ENCODE measurements around the gene OR2V2.
A peak's percentile ranks its signal among the peaks of the same experiment; 100 is the strongest.
"Not testable (repeated sequence)": the region's sequence is repeated elsewhere in the genome, so short reads cannot be mapped to it uniquely, and the experiment has no call there.

Gene OR2V2

DNA sequence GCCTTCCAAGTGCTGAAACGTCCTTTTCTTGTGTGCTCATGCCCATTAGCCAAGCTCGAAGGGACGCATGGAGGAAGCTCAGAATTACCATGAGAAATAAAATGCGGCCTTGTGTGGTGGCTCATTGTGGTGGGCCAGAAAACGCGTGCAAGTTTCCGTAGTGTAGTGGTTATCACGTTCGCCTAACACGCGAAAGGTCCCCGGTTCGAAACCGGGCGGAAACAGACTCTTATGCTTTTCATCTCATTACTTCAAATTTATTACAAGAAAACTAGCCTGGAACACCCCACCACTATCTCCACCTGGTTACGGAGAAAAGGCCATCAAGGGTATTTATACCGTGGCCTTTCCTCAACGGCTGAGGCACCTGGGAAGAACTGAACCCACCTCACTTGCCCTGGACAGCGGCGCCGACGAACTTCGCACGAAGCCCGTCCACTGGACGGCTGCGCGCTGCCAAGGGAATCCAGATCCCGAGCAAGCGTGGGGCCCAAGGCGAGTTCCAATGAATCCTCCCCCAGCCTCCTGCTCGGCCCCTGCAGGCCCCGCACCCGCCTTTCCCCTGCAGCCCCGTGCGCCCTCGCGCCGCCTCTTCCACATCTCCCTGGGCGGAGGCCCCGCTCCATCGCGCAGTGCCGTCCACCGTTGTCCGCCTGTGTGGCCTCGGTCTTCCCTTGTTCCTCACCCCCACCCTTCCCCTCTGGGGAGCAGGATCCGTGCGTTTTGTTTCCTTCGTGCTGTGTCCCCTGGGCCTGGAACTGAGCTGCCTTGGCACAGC, 22.3 kb downstream of the OR2V2 start:
- DNase-seq (ENCODE audit: low spot score), result not testable (repeated sequence)

DNA sequence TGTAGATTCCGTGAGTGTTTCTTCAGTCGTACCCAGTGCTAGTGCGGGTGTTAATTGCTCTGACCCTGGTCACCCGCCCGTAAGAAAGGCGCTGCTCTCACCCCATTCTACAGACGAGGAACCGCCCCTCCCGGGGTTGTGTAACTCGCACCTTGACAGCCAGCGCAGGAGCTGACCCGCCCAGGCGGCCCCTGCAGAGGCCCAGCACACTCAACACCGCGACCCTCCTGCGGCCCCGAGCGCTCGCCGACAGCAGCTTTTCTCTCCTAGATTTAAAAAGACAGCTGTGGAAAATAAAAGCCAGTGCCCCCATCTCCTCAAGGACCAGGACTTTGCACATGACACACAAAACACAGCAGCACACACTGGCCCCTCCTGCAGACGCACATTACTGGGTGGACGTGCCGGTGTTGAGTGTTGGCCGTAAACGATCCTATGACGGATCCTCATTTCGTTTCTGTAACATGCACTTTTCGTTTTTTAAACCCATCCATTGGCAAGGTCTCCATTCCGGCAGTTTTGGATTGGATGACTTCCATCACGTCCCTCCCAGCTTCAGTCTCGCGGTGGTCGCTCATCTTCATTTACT, 22.9 kb downstream of the OR2V2 start:
- DNase-seq (ENCODE audit: low spot score), result no peak

DNA sequence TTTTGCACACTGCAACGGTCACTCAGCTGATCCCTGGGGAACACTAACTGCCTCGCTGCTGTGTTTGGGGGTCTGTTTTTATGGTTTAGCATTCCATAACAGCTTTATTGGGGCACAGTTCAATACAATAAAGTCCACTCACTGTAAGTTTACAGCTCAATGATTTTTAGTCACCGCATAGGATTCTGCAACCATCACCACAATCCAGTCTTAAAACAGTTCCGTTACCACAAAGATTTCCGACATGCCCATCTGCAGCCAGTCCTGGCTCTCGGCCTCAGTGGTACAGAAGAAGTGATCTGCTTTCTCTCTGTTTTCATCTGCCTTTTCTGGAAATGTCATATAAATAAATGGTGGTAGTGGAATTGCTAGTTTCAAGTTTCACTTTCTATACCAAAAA, 23.6 kb downstream of the OR2V2 start:
- DNase-seq (ENCODE audit: low spot score), result no peak

DNA sequence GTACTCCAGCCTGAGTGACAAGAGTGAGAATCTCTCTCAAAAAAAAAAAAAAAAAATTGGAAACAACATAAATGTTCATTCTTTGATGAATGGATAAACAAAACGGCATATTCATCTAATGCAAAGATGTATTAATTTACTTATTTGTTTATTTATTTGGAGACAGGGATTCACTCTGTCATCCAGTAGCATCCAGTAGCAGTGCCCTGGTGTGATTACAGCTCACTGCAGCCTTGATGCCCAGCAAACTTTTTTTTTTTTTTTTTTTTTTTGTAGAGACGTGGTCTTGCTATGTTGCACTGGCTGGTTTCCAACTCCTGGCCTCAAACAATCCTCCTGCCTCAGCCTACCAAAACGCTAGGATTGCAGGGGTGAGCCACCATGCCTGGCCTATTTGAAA, 24.4 kb downstream of the OR2V2 start:
- no peak for DNase-seq (ENCODE audit: low spot score)

DNA sequence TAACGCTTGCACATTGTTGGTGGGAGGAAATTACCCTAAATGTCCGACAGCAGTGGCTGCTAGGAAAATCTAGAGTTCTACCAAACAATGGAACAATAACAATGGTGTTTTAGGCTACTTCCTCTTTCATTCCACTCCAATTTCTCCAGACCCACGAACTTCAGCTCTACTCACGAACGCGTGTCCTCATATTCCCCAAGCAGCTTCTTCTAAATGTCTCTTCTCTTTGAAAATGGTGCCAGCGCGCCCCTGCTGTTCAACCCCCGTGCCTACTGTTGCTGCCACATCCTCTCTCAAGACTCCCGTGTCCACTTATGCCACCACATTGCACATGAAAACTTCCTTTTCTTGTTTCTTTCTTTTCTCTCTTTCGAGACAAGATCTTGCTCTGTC, 25.6 kb downstream of the OR2V2 start:
- DNase-seq (ENCODE audit: low spot score), result no peak

DNA sequence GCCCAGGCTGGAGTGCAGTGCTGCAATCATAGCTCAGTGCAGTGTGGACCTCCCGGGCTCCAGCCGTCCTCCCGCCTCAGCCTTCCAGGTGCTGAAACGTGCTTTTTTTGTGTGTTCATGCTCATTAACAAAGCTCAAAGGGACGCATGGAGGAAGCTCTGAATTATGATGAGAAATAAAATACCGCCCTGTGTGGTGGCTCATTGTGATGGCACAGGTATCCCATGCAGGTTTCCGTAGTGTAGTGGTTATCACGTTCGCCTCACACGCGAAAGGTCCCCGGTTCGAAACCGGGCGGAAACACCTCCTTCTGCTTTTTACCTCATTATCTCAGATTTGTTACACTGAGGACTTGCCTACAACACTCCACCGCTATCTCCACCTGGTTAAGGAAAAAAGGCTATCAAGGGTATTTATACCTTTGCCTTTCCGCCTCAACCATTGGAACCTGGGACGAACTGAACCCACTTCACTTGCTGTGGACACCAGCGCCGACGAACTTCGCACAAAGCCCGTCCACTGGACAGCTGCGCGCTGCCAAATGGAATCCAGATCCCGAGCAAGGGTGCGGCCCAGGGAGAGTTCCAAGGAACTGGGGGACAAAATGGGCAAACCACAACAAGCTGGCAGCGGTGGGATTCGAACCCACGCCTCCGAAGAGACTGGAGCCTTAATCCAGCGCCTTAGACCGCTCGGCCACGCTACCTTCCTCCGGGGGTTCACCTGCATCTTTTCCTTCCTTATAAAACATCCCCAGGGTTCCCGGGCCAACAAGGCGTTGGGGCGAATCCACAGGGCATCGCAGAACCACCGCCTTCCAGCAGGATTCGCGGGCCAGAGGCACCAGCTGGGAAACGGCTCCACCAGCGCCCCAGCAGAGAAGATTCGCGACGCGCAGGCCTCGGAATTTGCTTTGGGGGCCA, 26.3 kb downstream of the OR2V2 start:
- DNase-seq (ENCODE audit: low spot score), result no peak

DNA sequence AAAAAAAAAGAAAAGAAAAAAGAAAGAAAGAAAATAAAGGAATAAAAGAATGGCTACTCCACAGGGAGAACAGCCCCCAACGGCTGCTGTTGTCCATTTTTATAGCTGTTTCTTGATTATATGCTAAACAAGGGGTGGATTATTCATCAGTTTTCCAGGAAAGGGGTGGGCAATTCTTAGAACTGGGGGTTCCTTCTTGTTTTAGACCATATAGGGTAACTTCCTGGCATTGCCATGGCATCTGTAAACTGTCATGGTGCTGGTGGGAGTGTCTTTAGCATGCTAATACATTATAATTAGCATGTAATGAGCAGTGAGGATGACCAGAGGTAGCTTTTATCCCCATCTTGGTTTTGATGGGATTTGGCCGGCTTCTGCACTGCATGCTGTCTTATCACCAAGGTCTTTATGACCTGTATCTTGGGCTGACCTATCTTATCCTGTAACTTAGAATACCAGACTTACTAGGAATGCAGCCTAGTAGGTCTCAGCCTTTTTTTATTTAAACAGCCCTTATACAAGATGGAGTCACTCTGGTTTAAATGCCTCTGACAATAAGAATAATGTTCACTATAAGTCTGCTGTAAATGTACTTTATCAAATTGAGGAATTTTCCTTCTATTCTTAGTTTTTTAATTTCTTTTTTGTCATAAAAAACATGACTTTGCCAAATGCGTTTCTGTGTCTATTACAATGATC, 29.0 kb downstream of the OR2V2 start:
- no peak for DNase-seq (ENCODE audit: low spot score)

DNA sequence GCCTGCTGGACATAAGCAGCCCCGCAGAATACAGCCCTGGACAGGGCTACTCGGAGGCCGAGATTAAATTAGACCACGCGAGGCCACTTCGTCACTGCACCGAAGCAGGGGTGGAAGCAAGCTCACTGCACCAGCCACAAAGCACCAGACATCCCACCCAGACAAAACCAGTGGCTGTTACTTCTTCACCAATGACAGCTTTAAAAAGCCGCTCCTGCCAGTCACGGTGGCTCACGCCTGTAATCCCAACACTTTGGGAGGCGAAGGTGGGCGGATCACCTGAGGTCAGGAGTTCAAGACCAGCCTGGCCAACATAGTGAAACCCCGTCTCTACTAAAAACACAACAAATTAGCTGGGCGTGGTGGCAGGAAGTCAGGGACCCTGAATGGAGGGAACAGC, 30.2 kb downstream of the OR2V2 start:
- not testable (repeated sequence) for DNase-seq (ENCODE audit: low spot score)

DNA sequence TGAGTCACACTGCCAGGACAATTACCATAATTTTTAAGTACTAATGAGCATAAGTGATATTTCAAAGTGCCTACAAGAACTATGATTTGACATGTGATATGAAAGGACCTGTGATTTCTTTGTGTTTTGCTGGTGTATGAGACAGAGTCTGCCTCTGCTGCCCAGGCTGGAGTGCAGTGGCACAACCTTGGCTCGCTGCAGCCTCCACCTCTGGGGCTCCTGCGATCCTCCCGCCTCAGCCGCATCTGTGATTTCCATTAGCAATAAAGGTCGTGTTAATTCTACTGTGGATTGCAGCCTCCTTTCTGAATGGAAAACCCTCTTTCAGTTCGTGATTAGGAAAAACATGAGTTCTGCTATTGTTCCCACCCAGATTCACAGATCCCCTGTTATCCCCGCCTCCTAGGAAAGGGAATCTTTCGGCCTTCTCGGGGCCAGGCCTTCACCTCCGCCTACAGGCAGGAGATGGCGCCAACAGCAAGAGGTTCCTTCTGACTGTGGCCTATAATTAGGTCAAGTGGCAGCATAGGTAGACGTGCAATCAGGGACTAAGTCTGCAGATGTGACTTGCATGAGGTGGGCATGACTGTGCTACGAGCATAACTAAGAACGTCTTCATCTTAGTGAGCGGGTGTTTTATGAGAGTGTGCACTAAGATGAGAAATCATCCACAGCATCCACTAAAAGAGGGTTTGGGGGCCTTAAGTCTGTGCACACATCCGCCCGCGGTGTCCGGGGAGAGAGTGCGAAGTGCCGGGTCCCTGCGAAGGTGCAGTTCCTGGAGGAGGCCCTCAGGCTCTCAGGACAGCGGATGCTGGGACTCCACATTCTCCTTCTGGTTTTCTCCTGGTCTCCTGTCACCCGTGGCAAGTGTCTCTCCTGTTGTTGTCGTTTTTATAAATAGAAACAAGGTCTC, 34.5 kb downstream of the OR2V2 start:
- peak; percentile 69 for DNase-seq (ENCODE audit: low spot score)

DNA sequence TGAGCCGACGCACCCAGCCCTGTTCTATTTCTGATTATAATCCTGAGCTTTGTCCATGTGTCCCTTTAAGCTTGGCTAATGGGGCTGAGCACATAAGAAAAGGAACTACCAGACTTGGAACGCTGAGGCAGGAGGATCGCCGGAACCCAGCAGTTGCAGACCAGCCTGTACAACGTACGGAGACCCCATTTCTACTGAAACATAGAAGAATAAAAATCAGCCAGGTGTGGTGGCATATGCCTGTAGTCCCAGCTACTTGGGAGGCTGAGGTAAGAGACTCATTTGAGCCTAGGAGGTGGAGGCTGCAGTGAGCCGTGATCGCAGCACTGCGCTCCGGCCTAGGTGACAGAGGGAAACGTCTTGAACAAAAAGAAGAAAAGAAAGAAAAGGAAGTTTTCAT, 35.3 kb downstream of the OR2V2 start:
- DNase-seq (ENCODE audit: low spot score), result no peak

DNA sequence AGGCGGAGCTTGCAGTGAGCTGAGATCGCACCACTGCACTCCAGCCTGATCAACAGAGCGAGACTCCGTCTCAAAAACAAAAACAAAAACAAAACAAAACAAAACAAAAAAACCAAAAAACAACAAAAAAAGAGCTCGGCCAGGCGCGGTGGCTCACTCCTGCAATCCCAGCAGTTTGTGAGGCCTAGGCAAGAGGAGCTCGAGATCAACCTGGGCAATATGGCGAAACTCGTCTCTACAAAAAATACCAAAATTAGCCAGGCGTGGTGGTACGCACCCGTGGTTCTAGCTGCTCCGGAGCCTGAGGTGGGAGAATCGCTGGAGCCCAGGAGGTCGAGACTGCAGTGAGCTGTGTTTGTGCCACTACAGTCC, 37.4 kb downstream of the OR2V2 start:
- no peak for DNase-seq (ENCODE audit: low spot score)

DNA sequence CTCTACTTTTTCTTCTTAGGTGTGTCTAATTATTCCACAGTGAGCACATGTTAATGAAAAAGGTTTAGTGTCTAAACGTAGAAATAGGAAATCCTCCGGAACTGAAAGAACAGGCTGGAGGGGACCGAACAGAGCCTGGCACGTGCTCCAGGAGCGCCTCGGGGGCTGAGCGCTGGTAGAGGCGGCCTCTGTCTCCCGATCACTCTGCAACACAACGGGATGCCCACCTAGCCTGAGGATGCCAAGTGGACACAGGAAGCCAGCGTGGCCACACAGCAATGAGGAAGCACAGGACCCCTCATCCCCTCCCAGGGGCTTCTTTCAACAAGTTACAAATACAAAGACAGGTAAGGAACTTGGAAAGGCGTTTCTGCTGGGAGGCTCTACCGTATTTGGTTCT, 38.2 kb downstream of the OR2V2 start:
- DNase-seq (ENCODE audit: low spot score), result no peak

DNA sequence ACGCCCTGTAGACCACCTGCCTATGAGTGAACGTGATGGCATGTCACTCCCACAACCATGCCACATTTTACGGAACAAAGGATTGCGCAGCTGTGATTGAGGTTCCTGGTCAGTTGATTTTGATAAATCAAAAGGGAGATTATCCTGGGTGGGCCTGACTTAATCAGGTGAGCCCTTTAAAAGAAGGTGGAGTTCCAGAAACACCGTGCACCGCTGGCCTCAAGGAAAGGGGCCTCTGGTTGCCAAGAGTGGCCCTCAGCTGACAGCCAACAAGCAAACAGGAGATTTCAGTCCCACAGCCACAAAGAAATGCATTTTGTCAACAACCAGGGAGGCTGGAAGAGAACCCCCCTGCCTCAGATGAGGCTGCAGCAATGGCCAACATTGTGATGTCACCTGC, 38.6 kb downstream of the OR2V2 start:
- no peak for DNase-seq (ENCODE audit: low spot score)

DNA sequence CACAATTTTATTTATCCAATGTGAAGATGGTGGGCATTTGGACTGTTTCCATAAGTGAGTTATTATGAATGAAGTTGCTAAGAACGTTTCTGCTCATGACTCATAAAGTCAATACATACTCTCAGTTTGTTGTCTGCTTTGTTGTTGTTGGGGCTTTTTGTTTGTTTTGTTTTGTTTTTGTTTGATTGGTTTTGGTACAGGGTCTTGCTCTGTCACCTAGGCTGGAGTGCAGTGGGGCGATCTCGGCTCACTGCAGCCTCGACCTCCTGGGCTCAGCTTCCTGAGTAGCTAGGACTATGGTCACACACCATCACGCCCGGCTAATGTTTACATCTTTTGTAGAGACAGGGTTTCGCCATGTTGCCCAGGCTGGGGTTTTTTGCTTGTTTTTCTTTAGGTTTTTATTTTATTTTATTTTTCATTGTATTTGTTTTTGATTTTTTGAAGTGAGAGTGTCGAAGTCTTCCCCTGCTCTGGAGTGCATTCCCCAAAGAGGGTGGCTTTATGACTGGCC, 39.7 kb downstream of the OR2V2 start:
- no peak for DNase-seq (ENCODE audit: low spot score)

DNA sequence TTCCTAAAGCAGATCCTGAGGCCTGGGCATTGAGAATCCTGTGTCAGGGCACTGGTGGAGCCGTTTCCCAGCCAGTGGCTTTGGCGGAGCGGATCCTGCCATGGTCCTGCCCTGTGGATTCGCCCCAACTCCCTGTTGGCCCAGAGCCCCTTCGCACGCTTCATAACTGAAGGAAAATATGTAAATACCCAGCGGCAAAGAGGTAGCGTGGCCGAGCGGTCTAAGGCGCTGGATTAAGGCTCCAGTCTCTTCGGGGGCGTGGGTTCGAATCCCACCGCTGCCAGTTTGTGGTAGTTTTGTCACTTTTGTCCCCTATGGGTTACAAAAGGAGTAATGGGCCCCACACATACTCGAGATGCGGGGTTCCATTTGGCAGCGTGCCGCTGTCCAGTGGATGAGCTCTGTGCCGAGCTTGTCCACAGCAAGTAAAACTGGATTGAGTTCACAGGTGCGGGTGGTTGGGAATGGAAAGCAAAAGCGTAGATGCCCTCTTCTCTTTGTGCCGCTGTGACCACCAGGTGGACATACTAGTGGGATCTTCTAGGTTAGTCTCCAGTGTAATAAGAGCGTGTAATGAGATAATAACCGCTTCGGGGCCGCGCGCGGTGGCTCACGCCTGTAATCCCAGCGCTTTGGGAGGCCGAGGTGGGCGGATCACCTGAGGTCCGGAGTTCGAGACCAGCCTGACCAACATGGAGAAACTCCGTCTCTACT, 40.3 kb downstream of the OR2V2 start:
- DNase-seq (ENCODE audit: low spot score), result peak; percentile 72

DNA sequence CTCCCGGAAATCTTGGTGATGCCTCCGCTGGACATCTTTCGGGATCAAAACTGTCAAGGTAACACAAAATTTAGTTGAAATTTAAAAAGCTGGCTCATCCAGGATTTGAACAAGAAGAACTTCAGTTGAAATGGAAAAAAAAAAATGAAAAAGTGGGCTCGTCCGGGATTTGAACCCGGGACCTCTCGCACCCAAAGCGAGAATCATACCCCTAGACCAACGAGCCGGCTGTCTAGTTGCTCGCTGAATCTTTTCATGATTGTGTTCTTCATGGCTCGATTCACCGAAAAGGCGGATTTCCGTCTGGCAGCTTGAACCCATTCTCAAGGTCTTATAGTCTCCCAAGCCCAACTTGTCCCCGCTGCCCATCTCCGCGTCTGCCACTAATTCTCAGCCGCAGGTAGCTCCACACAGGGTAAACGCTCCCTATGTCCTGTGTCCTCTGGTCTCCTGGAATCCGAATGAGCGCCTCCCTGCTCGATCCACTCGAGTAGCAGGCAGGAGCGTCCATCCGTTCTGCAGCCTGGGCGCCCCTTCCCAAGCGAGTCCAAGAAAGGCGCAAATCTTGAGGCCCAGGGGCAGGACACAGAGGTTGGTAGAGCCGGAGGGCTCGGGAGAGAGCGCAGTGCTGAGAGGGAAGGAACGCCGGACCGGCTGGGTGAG, 41.4 kb downstream of the OR2V2 start:
- DNase-seq (ENCODE audit: low spot score), result no peak

DNA sequence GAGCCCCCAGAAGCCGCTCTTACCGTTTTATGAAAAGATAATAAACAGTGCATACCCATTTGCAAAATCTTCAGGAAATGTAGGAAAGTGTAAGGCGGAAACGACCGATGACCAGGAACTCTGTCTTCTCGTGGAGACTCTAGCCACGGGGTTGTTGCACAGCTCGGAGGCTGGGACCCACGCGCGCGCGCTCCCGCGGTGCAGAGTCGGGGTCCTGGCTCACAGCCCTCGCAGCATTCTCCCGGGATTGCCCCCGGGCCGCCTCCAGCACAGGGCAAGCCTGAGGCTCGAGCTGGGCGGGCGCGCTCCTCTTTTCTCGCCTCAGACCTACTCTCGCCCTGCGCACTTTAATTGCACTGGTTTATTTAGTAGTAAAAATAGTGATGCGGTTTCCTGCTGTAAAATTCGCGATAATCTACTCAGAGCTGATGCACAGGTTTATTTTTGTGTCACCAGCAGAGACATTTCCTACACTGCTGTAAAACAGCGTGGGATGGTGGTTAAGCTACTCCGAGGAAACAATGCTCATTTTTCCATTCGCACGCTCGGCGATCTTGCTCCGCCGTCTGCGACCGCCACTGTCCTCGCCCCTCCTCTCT, 42.1 kb downstream of the OR2V2 start:
- no peak for DNase-seq (ENCODE audit: low spot score)

DNA sequence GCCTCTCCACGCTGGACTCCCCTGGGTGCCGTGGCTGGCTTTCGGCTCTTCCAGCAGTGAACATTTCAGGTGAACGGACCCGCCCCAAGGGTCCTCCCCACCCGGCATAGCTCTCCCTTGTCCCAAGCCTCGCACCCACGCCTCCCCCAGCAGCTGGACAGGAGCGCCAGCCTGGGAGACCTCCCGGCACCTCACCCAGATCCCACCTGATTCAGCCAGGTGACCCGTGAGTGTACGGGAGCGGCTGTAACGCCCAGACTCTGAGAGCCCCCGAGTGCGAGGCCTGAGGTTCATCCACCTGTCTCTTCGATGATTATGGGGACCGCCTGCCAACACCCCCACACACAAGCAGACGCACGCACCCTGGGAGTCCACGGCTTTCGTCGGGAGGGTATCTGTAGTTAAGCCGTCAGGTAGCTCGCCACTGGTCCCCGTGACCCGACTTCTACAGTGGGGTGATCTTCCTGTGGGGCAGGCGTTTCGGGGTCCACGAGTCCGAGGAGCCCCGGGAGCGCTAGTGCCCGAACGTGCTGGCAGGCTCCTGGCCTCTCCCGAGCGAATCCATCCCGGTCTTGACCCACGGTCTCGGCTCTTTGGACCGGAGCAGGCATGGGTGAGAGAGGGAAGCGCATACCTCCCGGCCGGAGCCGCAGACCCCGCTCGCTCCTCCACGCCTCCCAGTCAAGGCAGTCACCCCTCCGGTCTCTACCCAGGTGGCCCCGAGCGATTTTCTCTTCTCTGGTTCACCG, 42.8 kb downstream of the OR2V2 start:
- no peak for DNase-seq (ENCODE audit: low spot score)

Measured in AG20443 (cell line).